Suppressor macrophage treated with lipopolysaccharide for 4 hours (primary cell): Measurements from ENCODE around the gene GCK.

Experiments used
- DNase-seq: peaks from one replicate; pipeline ENCODE4 v3.0.0-alpha.2; 2020

Gene GCK

DNA sequence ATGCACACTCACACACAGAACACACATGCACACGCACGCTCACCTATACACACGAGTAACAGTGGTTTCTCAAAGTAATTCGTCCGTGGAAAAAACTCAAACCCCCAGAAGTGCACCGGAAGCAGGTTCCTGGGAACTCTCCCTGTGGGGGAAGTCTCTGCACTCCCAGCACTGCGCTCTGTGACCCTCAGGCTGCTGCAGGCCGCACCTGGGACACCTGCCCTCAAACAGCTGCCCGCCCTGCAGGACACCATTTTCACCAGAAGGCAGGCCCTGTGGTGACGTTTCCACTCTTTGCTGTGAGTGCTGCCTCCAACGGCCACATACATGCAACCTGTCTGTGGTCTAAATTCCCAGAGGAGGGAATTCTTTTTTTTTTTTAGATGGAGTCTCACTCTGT, 32.8 kb upstream of the GCK start:
- no peak for DNase-seq

DNA sequence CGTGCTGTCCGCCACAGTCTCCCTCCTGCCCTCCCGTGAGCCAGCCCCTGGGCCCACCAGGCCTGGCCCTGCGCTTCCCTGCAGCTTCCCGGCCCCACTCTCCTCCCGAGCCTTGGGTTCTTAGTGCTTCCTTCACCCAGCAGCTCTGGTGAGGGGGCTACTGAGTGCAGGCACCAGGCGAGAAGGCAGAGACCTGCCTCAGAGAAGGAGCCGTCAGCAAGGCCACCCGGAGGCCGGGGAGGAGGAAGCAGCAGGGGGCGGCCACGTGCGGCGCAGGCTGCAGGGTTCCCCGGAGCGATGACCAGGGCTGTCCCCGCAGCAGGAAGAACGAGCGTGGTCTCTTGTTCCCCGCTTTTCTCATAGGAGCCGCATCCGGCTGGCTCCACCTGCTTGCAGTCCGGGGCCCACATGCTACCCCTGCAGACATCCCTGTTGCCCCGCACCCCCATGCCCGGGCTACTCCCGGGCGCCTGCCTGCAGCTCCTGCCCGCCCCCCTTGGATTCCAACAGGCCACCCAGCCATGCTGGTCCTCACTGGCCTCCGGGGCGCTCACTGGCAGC, 32.1 kb upstream of the GCK start:
- no peak for DNase-seq

DNA sequence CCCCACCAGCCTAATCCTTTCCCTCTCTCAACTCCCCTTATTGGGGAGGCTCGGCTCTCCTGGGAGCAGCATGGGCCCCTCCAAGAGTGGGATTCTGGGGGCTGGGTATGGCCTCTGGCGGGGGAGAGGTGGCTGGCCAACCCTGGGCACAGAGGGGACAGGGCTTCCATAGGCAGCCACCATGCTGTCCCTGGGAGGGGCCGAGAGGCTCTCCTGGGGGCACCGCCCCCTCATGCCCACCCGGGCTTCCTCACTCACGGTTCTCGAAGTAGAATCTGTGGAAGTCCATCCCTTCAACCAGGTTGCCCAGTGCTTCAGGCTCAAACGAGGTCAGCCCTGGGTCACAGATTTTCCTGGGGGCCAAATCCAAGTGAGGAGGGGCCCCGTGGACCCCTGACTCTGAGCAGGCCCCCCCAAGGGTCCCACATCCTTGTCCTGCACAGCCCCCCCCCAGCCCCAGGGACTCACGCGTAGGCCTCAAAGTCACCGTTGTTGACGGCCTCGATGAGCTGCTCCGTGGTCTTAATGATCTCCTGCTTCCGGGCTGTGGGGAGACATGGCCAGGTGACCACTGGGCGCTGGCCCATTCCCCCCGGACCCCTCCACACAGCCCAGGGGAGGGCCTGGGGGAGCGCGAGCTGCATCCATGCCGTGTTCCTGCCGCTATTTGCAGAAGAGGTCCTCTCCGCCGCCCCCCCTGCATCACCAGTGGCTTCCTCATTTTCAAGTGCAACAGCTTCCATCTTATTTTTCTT, 31.3 kb upstream of the GCK start:
- DNase-seq, result no peak

DNA sequence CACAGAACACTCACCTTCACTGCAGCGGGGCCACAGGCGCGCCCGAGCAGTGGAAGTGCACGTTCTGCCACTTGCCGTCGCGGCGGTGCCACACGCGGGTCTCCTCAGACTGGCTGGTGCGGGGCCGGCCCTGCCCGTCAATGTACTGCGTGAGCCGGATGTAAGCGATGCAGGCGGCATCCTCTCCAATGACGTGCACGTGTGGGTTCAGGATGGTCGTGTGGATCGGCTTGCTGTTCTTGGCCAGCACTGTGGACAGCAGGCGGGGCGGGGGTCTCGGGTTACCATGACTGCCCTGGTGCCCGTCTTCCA, 30.8 kb upstream of the GCK start:
- no peak for DNase-seq

DNA sequence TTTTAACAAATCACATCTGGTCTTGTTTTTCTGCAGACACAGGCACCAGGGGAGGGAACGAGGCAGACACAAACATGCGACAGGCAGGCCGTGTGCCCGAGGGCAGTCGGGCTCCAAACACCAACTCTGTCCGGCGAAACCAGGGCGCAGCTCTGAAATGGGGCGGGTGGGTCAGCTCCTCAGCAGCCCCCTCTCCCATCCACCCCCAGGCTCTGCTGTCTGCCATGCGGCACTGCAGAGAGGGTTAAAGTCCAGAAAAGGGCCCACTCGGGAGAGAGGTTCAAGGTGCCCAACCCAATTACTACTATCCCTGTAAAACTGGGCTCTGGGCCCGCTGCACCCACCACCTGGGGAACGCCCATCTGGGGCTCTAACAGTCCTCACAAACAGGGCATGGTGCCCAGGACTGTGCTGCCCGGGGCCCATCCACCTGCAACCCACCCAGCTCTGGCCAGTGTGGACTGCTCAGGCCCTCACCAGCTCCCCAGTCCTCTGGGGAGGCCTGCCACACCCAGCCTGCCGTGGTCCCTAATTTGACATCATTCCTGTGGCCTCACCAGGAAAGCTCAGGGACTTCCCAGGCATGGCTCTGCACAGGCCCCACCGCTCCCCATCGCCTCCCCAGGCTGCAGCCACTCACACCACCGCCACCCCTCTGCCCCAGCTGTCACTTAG, 30.3 kb upstream of the GCK start:
- no peak for DNase-seq

DNA sequence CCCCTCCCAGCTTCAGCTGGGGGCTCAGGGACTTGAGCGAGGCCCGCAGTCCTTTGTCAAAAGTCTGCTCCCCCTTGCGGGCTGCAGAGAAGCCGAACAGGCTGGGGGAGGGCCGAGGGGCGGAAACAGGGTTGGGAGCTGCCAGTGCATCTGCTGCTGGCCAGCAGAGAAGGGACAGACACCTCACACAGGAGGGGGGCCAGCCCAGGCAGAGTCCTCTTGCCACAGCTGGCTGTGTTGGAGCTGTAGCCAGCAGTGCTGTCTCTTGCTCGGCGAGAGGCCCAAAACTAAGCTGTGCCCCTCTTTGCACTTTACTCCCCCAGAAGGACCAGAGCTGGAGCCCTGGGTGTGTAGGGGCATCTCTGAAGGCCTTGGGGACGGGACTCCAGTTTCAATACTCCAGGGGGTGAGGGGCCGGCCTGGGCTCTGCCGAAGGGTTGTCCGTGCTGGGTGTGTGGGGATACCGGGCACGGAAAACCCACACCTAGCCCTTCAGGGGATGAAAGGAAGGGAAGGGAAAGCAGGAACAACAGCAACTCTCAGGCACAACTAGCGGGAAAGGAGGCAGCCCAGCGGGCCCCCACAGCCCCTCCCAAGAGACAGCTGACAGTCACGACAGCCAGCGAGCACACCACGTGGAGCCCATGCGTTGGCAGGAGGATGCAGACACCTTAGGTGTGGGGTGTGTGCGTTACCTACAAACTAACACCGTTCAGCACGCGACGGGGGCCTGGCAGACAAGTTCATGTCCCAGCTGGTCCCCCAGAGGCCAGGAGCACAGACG, 29.4 kb upstream of the GCK start:
- DNase-seq, result no peak

DNA sequence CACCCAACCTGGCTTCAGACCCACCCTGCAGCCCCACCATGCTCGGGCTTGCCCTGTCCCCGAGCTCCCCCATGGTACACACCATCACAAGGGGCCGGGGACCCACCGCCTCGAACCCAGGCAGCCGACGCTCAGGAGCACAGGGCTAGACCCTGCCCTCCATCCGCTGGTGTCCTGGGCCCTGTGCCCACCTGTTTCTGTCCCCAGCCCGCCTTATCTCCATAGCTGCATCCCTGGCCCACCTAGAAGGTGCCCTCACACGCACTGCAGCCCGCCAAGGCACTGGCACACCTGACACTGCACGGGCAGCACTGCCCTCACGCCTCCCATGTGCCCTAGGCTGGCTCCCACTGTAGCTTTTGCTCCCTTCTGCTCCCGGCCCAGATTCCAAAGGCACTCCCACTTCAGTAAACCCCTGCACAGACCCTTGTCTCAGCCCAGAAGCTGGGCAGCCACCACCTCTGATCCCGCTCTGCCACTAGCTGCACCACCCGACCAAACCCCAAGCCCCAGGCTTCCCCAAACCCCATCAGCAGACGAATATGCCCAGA, 28.7 kb upstream of the GCK start:
- DNase-seq, result no peak

DNA sequence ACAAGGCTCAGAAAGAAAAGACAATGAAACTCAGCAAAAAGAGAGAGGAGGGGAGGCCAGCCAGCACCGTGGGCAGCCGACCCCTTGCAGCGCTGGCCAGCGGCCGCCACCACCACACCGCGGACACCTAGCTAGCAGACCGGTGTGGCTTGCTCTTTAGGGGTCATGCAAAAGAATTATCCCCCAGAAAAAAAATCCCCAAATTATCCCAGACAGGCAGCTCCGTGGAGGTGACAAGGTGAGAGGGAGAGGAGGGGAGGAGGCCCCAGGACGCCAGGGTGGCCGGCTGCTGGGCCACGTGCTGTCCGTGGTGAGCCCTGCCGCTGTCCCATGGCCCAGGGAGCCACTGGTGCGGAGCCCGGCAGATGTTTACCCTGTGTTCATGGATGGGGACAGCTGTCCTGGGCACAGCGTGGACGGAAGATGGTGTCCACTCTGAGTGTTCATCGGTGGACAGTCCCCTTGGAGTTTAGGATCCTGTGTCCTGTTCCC, 28.0 kb upstream of the GCK start:
- no peak for DNase-seq

DNA sequence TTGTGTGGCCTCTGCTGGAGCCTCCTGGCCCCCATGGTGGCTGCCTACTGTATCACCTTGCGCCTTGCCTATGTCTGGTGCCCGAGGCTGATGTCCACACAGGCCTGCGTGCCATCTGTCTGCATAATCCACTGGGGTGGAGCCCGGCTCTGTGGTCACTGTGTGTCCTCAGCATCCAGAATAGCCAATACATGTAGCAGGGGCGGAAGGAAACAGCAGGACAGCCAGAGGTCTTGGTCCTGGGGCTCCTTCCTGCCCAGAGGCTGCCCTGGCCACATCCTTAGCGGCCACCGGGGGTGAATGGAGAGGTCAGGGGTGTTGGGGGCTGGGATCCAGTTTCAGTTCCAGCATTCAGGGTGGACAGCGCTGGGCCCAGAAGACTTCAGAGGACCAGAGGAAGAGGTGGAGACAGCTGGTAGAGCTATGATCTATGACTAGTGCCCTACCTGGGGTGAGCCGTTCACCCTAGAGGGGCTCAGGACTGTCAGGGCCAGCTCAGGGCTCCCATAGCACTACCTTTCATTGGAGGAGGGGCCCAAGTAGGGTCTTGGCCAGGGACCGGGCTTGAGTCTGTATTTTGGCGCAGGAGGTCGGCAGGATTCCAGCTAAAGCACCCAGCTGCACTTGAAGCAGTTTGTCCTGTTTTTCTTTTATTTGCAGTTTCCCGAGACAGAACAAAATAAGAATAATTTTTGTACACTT, 27.4 kb upstream of the GCK start:
- no peak for DNase-seq

DNA sequence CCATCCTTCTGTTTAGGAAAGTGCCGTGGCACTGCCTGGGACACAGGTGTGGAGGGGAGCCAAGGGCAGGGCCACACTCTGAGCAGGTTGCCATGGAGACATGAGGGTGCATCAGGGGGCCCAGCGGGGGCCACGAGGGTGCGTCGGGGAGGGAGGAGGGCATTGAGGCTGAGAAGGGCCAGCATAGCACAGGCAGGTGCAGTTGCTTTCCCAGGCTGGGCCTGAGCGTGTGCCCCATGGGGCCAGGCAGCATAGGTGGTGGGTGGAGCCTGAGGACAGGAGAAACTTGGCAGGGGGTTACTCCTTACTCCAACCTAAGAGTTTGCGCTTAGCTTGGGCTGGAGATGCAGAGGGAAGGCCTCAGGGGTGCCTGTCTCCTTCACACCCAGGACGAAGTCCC, 26.8 kb upstream of the GCK start:
- DNase-seq, result no peak

DNA sequence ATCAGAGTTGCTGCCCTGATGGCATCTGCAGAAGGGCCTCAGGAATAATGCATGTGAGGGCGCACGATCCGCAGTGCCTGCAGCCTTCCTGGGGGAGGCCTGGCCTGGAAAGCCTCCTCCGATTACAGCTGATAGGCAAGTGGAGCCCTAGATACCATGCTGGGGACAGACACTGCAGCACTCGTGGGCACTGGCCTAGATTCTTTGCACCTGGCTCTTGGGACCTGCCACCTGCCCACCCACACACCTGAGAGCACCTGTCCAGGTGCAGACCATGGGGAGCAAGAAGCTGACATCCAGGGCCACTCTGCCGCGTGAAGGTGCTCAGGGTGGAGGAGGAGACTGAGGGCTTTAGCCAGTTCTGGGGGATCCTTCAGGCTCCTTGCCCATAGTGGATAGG, 26.3 kb upstream of the GCK start:
- DNase-seq, result no peak

DNA sequence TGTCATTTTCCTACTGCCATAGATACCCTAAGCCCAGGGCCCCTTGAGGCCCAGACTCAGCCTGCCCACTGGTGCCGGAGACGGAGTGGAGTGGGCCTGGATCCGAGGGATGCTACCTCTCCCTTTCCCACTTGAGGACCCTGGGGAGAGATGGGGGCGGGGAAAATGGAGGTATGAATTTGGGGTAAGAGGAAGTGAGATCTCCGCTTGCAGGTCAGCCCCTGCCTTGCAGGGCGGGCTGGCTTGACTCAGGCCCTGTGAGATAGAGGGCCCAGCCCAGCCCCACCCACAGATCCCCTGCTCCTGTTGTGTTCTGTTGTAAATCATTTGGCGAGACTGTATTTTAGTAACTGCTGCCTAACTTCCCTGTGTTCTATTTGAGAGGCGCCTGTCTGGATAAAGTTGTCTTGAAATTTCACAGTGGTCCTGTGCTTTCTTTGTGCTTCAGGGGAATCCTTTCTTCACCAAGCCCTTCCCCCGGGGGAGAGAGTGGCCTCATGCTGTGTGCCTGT, 24.7 kb upstream of the GCK start:
- DNase-seq, result no peak

DNA sequence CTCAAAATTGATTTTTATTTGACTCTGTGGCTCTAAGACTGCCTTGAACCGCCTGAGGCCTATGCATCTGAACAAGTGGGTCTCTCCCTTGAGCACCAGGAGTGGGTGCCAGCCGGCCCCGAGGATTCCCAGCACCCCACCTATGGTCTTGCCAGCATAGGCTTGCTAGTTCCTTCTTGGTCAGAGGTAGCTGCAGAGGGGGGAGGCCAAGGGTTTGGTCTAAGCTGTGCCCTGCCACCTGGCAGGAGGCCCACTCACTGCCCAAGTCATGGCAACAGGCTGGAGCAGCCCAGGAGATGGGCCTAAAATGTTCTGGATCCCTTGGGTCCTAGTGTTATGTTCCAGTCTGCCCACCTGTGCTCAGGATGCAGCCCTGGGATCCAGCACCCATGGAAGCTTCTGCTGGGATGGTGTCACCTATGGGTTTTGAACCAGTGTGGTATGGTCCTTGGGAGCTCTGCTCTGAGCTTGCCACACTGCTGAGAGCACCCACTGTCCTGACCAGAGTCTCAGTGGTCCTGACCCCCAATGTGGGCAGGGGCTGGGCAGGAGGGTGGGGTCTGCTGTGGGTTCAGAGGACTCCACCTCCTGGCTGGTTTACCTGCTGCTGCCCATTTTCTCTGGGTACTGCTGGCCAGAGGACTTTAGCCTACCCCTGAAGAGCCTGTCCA, 24.1 kb upstream of the GCK start:
- no peak for DNase-seq

DNA sequence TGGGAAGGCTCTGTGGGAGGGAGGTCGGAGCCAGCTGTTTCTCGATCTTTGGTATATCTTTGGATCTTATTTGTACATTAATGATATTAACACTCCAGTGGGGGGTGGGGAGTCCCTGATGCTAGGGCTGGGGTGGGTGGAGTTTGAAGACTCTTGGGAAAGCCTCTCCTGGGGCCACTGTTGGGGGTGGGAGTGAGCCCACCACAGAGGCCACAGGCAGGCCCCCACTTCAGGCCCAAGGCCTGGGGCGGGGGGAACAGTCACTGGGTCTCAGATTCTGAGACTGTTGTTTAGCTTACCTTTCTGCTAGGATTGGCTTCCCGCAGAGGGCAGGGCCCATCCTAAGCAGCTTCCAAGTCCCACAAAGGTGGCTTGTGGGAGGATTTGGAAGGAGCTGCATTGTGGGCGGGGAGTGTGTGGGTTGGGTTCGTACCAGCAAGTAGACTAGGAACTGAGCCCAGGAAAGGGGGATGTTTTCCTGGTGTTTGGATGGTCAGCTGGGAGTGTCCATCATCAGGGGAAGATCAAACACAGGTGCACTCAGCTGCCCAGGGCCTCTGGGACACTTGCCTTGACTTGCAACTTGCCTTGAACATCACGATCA, 23.4 kb upstream of the GCK start:
- DNase-seq, result no peak

DNA sequence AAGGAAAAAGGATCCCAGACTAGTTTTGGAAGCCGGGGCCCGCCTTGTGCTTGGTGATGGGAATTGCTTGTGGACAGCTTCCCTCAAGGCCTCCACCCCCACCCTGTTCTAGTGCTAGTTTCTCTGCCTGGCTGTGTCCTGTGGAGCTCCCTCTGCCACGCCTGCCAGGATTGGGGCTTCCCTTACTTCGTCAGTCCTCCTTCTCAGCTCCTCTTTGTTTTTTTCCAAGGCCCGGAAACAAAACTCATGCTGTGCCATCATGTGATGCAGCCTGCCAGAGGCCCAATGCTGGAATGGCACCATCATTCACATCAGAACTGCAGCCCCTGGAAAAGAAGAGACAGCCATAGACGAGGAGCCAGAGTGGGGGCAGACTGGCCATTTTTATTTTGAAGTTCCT, 22.8 kb upstream of the GCK start:
- no peak for DNase-seq

DNA sequence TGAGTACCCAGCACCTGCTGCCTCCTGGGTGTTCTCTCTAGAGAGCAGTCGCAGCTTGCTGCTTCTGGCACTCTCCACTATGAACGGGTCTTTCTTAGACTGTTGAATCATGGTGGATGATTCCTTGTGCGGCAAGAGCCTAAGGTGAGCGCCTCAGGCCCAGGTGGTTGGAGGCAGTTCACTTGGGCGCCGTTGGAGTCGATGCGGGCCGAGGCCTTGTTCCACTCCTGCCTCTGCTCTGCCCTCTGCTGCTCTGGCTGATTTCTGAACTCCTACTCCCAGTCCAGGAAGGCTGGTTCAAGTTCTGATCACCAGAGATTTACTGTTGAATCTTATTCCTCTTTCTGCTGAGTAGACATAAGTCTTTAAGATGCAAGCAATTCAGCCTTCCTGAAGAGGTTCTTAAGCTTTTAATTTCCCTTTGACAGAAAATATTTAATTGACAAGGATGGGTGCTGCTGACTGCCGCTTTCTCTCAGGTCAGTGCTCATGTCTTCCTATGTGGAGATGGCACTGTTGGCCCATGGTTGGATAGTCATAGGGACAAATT, 22.0 kb upstream of the GCK start:
- DNase-seq, result no peak

DNA sequence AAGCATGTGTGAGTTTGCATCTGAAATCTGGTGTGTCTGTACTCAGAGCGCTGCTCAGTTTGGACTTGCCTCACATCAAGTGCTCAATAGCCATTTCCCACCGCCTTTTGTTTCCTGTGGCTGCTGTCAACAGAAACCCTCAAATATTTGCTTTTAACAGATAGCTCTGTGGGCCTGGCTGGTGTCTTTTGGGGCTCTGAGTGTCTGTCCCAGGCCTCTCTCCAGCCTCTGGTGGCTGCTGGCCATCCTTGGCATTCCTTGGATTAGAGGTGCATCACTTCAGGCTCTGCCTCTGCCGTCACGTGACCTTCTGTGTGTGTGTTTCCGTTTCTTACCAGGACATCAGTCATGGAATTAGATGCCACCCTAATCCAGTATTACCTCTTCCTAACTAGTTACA, 20.9 kb upstream of the GCK start:
- no peak for DNase-seq

DNA sequence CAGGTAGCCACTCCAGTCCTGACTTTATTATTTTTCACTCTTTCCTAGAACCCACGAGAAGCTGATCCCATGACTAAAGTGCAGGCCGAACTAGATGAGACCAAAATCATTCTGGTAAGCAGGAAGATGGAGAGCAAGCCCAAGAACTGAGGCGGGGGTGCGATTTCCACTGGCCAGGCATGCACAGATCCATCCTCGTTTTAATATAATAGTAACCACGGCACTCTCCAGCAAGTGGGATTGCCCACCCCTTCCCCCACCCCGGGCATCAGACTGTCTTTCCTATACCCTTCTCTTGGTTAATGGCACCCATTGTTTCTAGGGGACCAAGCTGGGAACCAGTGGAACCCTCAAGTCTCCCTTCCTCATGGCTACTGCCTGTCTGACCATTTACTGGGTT, 18.8 kb upstream of the GCK start:
- DNase-seq, result no peak

DNA sequence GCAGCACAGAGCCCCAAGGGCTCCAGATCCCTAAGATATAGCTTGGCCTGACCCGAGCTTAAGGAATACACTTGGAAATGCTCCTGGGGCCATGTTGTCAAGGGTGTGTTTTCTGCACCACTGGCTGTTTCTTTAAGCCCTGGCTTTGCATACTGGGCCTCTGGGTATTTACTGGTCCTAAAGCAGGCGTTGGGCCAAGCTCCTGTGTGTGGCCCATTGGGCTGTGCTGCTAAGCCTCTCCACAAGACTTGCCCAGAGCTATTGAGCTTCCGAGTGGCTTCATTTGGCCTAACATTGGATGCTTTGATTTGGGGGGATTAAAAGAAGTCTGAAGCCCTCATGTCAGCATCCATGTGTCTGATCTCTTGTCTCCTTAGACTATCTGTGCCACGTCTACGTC, 16.8 kb upstream of the GCK start:
- DNase-seq, result no peak

DNA sequence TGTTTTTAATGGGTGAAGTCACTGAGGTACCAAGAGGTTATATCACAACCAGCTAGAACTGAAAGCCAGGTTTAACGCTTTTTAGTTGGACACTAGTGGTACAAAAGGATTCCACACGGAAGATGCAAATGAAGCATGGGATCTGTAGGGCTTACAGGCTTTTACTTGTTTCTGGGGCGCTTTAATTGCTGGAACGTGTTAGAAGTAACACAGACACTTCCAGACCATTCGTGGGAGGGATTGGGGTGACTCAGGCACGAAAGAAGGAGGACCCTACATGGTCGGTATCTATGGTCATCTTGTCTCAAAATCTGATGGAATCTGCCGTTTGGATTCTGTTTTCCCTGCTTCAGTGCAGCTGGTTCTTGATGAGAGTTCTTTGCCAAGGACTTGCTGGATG, 12.6 kb upstream of the GCK start:
- peak; percentile 4 for DNase-seq
